K562 (cell line): ENCODE results near the gene CLIP1. TPM values are rescaled to one million over a fixed set of nuclear protein-coding genes. Genes with fewer than 3 reads are reported as not detected.

Experiments
- C11orf30 ChIP-seq: fragments of 450-650 bp; IDR thresholded peaks from 2 replicates; pipeline ENCODE4 v1.6.1; 2016; ENCODE audit warnings: low read depth, mild to moderate bottlenecking
- DDX20 ChIP-seq: fragments of 450-650 bp; IDR thresholded peaks from 2 replicates; pipeline ENCODE4 v1.6.1; 2016; ENCODE audit warnings: missing genetic modification characterization, low read depth, mild to moderate bottlenecking, missing compliant biosample characterization, moderate library complexity
- HOMEZ ChIP-seq: fragments of 250-450 bp; sonication (Bioruptor Pico); IDR thresholded peaks from 2 replicates; pipeline ENCODE4 v1.4.0; 2020; ENCODE audit warnings: mild to moderate bottlenecking, moderate library complexity
- MGA ChIP-seq: fragments of 450-650 bp; IDR thresholded peaks from 2 replicates; pipeline ENCODE4 v1.6.1; 2016; ENCODE audit warnings: mild to moderate bottlenecking, moderate library complexity
- NFATC3 ChIP-seq: fragments of 450-650 bp; IDR thresholded peaks from 2 replicates; pipeline ENCODE4 v1.6.1; 2017; ENCODE audit warnings: mild to moderate bottlenecking
- ZFP36 ChIP-seq: fragments of 150-350 bp; IDR thresholded peaks from 2 replicates; pipeline ENCODE4 v1.6.1; 2018; ENCODE audit warnings: low read length, low read depth; ENCODE audit not compliant: partially characterized antibody
- ZFX ChIP-seq: sonication (generic); formaldehyde crosslinking; IDR thresholded peaks from 2 replicates; pipeline ENCODE4 v1.8.0; 2022; ENCODE audit warnings: mild to moderate bottlenecking, missing genetic modification reagents, moderate library complexity
- ZNF324 ChIP-seq: fragments of 250-450 bp; sonication (Bioruptor Pico); IDR thresholded peaks from 2 replicates; pipeline ENCODE4 v1.4.0; 2020; ENCODE audit warnings: mild to moderate bottlenecking
- ZNF444 ChIP-seq: fragments of 250-450 bp; sonication (Bioruptor Pico); IDR thresholded peaks from 2 replicates; pipeline ENCODE4 v1.4.0; 2020; ENCODE audit warnings: mild to moderate bottlenecking, moderate library complexity
- ZNF76 ChIP-seq: fragments of 250-450 bp; sonication (Bioruptor Pico); IDR thresholded peaks from 2 replicates; pipeline ENCODE4 v1.4.0; 2020; ENCODE audit warnings: mild to moderate bottlenecking, moderate library complexity, borderline replicate concordance
- ZNF785 ChIP-seq: fragments of 250-450 bp; sonication (Bioruptor Pico); IDR thresholded peaks from 2 replicates; pipeline ENCODE4 v1.4.0; 2020; ENCODE audit warnings: mild to moderate bottlenecking
- polyA plus RNA-seq, 8 experiments: library from polyadenylated mRNA; depleted of rRNA in 4 of 8; stranded (reverse) in 5 of 8; unstranded in 3 of 8; fragments of >200 nt; fragmentation: Nextera tagmentation in 2 of 8; fragmentation: Illumina TruSeq in 1 of 8; extraction: Ambion mirVana in 2 of 8; extraction: Trizol in 1 of 8; gene quantifications; 2 replicates each; pipeline versions ENCODE4 v1.2.1 to v1.2.3, GENCODE V29; 2011 to 2014; ENCODE audit warnings: inconsistent platforms in 1 of 8, missing spikeins in 1 of 8
- total RNA-seq, 7 experiments: library from RNA; depleted of rRNA in 6 of 7; stranded (reverse); fragments of >200 nt in 6 of 7; fragmentation: Illumina TruSeq in 2 of 7; extraction: Trizol in 2 of 7; gene quantifications; 2 replicates each; pipeline versions ENCODE4 v1.2.1 to v1.2.3, GENCODE V29; 2011 to 2021; ENCODE audit warnings: low replicate concordance in 1 of 7
- TF ChIP-seq, protein P1 (sequence below): sonication (generic); formaldehyde crosslinking; IDR thresholded peaks from 2 replicates; pipeline ENCODE4 v1.8.1; 2023; ENCODE audit warnings: mild to moderate bottlenecking, missing genetic modification reagents, moderate library complexity

The CLIP1 gene
- total and polyA plus RNA-seq, 9 of the 15 experiments (the other 6 are each of a cell fraction or from before 2014, with no cell fraction given): 5.8 to 33.9 (median 27.6) TPM

- TF ChIP-seq MGA (0 out of 2 replicates have a peak, but pooled peaks have one; percentile 12), ZFX (CRISPR knock-in tag) (0 out of 2 replicates have a peak, but pooled peaks have one; percentile 6), ZNF444 (CRISPR knock-in tag) (no peak), ZNF324 (CRISPR knock-in tag) (no peak), ZFP36 (no peak), ZNF76 (no peak), C11orf30 (no peak), NFATC3 (no peak), DDX20 (tag) (peak; percentile 55; the same call in 1 of the 2 replicates), HOMEZ (CRISPR knock-in tag) (no peak), ZNF785 (CRISPR knock-in tag) (no peak)
- TF ChIP-seq, protein P1, sequence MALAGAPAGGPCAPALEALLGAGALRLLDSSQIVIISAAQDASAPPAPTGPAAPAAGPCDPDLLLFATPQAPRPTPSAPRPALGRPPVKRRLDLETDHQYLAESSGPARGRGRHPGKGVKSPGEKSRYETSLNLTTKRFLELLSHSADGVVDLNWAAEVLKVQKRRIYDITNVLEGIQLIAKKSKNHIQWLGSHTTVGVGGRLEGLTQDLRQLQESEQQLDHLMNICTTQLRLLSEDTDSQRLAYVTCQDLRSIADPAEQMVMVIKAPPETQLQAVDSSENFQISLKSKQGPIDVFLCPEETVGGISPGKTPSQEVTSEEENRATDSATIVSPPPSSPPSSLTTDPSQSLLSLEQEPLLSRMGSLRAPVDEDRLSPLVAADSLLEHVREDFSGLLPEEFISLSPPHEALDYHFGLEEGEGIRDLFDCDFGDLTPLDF (CRISPR knock-in tag): no peak
Measured at GRCh38 chr12:122368361-122369073, 54.0 kb downstream of the CLIP1 start (continued).
